ENCODE data around the gene PAK3. TPM values are rescaled to one million over a fixed set of nuclear protein-coding genes. Genes with fewer than 3 reads are reported as not detected.

PAK3 gene
- total RNA-seq, 4 donors from 2014 or later, result 0.42 to 2.1 (median 0.95) TPM

- Histone ChIP-seq H3K4me3 (no peak overlapping the region), H3K27me3 (no peaks in the 10 kb centered on the region), H3K36me3 (no peaks in the 10 kb centered on the region), H3K9me3 (no peaks in the 10 kb centered on the region), H3K27ac (replicated peaks in 1 of 4) (no peak overlapping the region), H3K4me1 (no peaks in the 10 kb centered on the region)
- intact Hi-C loops (cut with DNase I), result no loop called here
- TF ChIP-seq, protein P1, sequence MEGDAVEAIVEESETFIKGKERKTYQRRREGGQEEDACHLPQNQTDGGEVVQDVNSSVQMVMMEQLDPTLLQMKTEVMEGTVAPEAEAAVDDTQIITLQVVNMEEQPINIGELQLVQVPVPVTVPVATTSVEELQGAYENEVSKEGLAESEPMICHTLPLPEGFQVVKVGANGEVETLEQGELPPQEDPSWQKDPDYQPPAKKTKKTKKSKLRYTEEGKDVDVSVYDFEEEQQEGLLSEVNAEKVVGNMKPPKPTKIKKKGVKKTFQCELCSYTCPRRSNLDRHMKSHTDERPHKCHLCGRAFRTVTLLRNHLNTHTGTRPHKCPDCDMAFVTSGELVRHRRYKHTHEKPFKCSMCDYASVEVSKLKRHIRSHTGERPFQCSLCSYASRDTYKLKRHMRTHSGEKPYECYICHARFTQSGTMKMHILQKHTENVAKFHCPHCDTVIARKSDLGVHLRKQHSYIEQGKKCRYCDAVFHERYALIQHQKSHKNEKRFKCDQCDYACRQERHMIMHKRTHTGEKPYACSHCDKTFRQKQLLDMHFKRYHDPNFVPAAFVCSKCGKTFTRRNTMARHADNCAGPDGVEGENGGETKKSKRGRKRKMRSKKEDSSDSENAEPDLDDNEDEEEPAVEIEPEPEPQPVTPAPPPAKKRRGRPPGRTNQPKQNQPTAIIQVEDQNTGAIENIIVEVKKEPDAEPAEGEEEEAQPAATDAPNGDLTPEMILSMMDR (IDR thresholded peaks at IDR 0.05), result no peak
- no peak for TF ChIP-seq POLR2A (IDR thresholded peaks at IDR 0.05; ENCODE audit: low read depth)
- no peak for TF ChIP-seq EP300 (IDR thresholded peaks at IDR 0.05)
- no peak for TF ChIP-seq POLR2AphosphoS5 (IDR thresholded peaks at IDR 0.05)
- no peak for DNase-seq (ENCODE audit: extremely low spot score)
These were observed 37.4 kb downstream of the PAK3 start for GRCh38 chrX:111133389-111133788.

DNA sequence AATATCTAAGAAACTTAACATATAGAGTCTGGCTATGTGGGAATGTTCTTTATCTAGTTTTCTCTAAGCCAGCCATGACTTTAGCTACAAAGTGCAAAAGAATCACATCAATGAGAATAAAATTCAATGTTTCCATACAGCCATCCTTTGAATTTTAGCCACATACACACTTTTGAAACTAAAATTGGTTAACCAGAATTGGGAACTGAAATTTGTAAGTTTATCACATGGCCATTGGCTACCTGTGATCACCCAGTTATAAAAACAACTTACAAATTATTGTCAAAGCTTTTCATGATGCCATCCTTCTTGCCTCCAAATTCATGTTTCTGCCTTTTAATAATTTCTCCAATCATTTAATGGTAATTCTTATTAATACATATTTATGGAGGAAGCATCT, 49.9 kb downstream of the PAK3 start:
- intact Hi-C loops (cut with DNase I), result no loop called here
- Histone ChIP-seq H3K4me1 (no peaks in the 10 kb centered on the region), H3K9me3 (no peaks in the 10 kb centered on the region), H3K36me3 (no peaks in the 10 kb centered on the region), H3K4me3 (no peak overlapping the region), H3K27ac (replicated peaks in 1 of 4) (no peak overlapping the region), H3K27me3 (no peaks in the 10 kb centered on the region)
- no peak for TF ChIP-seq EP300 (IDR thresholded peaks at IDR 0.05)
- no peak for TF ChIP-seq POLR2A (IDR thresholded peaks at IDR 0.05; ENCODE audit: low read depth)
- TF ChIP-seq POLR2AphosphoS5 (IDR thresholded peaks at IDR 0.05), result no peak
- TF ChIP-seq, protein P1 (IDR thresholded peaks at IDR 0.05), result no peak
- no peak for DNase-seq (ENCODE audit: extremely low spot score)

GRCh38 chrX:111151764-111152163, 55.8 kb downstream of the PAK3 start:
- WGBS, result 82% methylated on average over 3 of the region's 3 CpGs
- DNase-seq (ENCODE audit: extremely low spot score), result no peak
- Histone ChIP-seq H3K9me3 (no peaks in the 10 kb centered on the region), H3K4me3 (no peak overlapping the region), H3K36me3 (no peaks in the 10 kb centered on the region), H3K27me3 (no peaks in the 10 kb centered on the region), H3K27ac (replicated peaks in 1 of 4) (no peak overlapping the region), H3K4me1 (no peaks in the 10 kb centered on the region)
- no peak for TF ChIP-seq POLR2AphosphoS5 (IDR thresholded peaks at IDR 0.05)
- TF ChIP-seq POLR2A (IDR thresholded peaks at IDR 0.05; ENCODE audit: low read depth), result no peak
- no peak for TF ChIP-seq EP300 (IDR thresholded peaks at IDR 0.05)
- TF ChIP-seq, protein P1 (IDR thresholded peaks at IDR 0.05), result no peak
- intact Hi-C loops (cut with DNase I), result no loop called here

DNA sequence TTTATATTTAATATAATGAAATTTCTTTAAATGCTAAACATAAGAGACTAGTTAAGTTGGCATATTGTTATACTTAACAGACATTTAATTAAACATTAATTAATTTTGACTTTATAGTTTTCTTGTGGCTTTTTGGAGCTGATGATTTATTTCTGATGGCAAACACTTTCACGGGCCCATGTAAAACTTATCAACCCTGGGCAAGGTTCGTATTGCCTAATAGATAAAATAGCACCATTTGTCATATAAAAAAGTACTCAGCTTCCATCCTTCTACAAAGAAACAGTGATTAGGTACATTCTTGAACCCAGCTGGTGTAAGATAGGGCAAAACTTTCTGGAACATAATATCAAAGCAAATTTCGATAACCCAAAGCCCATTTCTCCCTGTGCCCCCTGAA, 63.2 kb downstream of the PAK3 start:
- H3K36me3 ChIP-seq, result no peaks in the 10 kb centered on the region
- no peak overlapping the region for H3K4me3 ChIP-seq
- no peak for DNase-seq (ENCODE audit: extremely low spot score)
- intact Hi-C loops (cut with DNase I), result no loop called here
- H3K27me3 ChIP-seq, result no peaks in the 10 kb centered on the region
- no peaks in the 10 kb centered on the region for H3K9me3 ChIP-seq
- 73% methylated on average over 3 of the region's 3 CpGs for WGBS
- TF ChIP-seq, protein P1 (IDR thresholded peaks at IDR 0.05), result no peak
- no peaks in the 10 kb centered on the region for H3K4me1 ChIP-seq
- no peak overlapping the region for H3K27ac ChIP-seq (replicated peaks in 1 of 4)

DNA sequence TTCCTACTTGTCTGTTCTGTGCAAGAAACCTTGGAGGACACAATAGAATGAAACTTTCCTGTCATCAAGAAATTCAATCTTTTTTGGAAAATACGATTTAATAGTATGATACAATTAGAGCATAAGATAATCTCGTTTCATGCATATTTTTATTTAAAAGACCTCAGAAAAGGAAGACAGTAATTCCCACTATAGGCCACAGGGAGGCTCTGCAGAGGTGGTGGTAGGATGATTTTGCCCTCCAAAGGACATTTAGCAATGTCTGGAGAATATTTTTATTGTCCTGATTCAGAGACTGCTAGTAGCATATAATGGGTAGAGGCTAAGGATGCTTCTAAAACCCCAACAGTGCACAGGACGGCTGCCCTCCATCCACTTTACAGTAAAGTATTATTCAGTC, 68.7 kb downstream of the PAK3 start:
- no peaks in the 10 kb centered on the region for H3K27me3 ChIP-seq
- H3K9me3 ChIP-seq, result no peaks in the 10 kb centered on the region
- TF ChIP-seq POLR2AphosphoS5 (IDR thresholded peaks at IDR 0.05), result no peak
- TF ChIP-seq, protein P1 (IDR thresholded peaks at IDR 0.05), result peak in 1 of 3 experiments; percentile 16
- TF ChIP-seq POLR2A (IDR thresholded peaks at IDR 0.05; ENCODE audit: low read depth), result no peak
- TF ChIP-seq EP300 (IDR thresholded peaks at IDR 0.05), result no peak
- H3K4me1 ChIP-seq, result no peaks in the 10 kb centered on the region
- H3K4me3 ChIP-seq, result no peak overlapping the region
- no peak overlapping the region for H3K27ac ChIP-seq (replicated peaks in 1 of 4)
- WGBS, result 31% methylated on average over 3 of the region's 3 CpGs
- intact Hi-C loops (cut with DNase I), result loop anchor here (10.0 kb wide), 1 partner anchor 280 kb away; no protein-coding TSS in a partner anchor
- DNase-seq (ENCODE audit: extremely low spot score), result no peak
- no peaks in the 10 kb centered on the region for H3K36me3 ChIP-seq

Measured in esophagus muscularis mucosa (tissue), 4 donors.